H1 (cell line): Measurements from ENCODE around the gene ZNF385C. TPM values are rescaled to one million over a fixed set of nuclear protein-coding genes. Genes with fewer than 3 reads are reported as not detected.

Source experiments
- JUND ChIP-seq: IDR thresholded peaks from 2 replicates; pipeline ENCODE4 v1.6.1; 2011; ENCODE audit warnings: mild to moderate bottlenecking, improper control_type of control experiment, low read length
- polyA plus RNA-seq, 7 experiments: library from polyadenylated mRNA; depleted of rRNA in 3 of 7; stranded (reverse) in 5 of 7; unstranded in 2 of 7; fragments of >200 nt in 5 of 7; fragments of 200-250 nt in 2 of 7; gene quantifications; 1 replicate in 5 of 7; 2 replicates in 1 of 7; 4 replicates in 1 of 7; pipeline versions ENCODE4 v1.2.1 to v1.2.3, GENCODE V29; 2011 to 2013; ENCODE audit warnings: missing spikeins in 2 of 7, mixed read lengths in 2 of 7
- total RNA-seq: library from RNA; stranded (reverse); fragmentation: NEBNext Ultra II Directional; extraction: Animal tissue kit (Norgen Biotek cat#: 25700); gene quantifications from 2 replicates; pipeline ENCODE4 v1.2.1, GENCODE V29; 2021

ZNF385C gene
- total and polyA plus RNA-seq, 2 of the 8 experiments (the other 6 are each of a cell fraction or from before 2014, with no cell fraction given) = 3.9 to 6.1 TPM

DNA sequence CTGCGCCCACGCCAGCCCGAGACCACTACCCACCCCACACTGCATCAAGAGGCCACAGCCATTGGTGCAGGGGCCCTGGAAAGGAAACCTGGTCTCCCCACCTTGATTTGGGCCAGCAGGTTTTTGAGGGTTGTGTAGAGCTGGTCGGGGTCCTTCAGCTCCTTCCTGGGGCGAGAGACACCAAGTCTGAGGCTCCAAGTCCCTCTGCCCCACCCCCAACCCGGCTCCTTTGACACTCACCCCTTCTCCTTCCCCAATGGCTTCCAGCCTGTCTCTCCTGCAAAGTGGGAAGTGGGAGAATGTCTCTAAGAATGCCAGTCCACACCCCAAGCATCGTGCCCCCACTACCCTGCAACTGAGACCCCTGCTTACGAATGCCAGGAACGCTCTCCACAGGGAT, 15.8 kb upstream of the ZNF385C start (continued):
- TF ChIP-seq JUND = no peak
